ENCODE results near the gene CNTN1. TPM values are rescaled to one million over a fixed set of nuclear protein-coding genes. Genes with fewer than 3 reads are reported as not detected.

Gene CNTN1
- polyA plus RNA-seq, 1 of the 3 experiments (the other 2 are of a cell fraction): 0.13 TPM

DNA sequence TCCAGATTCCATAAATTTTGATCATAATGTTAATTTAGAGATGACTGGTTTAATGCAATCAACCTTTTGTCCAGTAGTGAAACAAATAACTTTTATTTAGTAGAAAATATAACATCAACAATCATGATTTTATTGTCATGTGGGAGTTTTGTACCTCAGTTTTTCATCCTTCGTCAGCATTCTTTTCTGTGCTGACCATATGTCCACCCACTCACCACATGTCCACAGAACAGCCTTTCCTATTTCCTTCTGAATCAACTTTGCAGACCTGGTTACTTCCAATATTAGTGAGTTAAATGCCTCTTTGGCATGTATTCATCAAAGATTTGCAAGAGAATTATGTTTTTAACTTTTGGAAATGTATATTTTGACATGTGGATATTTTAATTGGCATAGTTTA is 36.8 kb upstream of the CNTN1 start (continued):
- TF ChIP-seq USF2 (IDR thresholded peaks at IDR 0.05; ENCODE audit: borderline replicate concordance, low read depth, low read length) (no peak), ELF1 (IDR thresholded peaks at IDR 0.05) (no peak), NFIC (IDR thresholded peaks at IDR 0.05; ENCODE audit: borderline replicate concordance) (no peak), MXI1 (IDR thresholded peaks at IDR 0.05; ENCODE audit: low read depth, low read length) (no peak), FOXJ3 (CRISPR knock-in tag; IDR thresholded peaks at IDR 0.05) (no peak), FOSL2 (IDR thresholded peaks at IDR 0.05; ENCODE audit: borderline replicate concordance, low read depth) (no peak), TEAD4 (IDR thresholded peaks at IDR 0.05; ENCODE audit: borderline replicate concordance, insufficient read depth) (no peak)
- TF ChIP-seq, protein P1, sequence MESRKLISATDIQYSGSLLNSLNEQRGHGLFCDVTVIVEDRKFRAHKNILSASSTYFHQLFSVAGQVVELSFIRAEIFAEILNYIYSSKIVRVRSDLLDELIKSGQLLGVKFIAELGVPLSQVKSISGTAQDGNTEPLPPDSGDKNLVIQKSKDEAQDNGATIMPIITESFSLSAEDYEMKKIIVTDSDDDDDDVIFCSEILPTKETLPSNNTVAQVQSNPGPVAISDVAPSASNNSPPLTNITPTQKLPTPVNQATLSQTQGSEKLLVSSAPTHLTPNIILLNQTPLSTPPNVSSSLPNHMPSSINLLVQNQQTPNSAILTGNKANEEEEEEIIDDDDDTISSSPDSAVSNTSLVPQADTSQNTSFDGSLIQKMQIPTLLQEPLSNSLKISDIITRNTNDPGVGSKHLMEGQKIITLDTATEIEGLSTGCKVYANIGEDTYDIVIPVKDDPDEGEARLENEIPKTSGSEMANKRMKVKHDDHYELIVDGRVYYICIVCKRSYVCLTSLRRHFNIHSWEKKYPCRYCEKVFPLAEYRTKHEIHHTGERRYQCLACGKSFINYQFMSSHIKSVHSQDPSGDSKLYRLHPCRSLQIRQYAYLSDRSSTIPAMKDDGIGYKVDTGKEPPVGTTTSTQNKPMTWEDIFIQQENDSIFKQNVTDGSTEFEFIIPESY (IDR thresholded peaks at IDR 0.05; ENCODE audit: borderline replicate concordance, low read depth): no peak

- Histone ChIP-seq H3K9ac (no peak overlapping the region), H2AFZ (ENCODE audit: low read depth) (no peak overlapping the region), H3K27me3 (ENCODE audit: insufficient read depth) (no peaks in the 10 kb centered on the region), H3K36me3 (replicated peaks in 1 of 2; ENCODE audit: control insufficient read depth in 1 of 2, insufficient read depth in 2 of 2, low read length in 1 of 2) (no peaks in the 10 kb centered on the region), H4K20me1 (ENCODE audit: insufficient read depth) (no peaks in the 10 kb centered on the region), H3F3A (replicated peaks; ENCODE audit: insufficient read depth) (no peaks in the 10 kb centered on the region), H3K27ac (ENCODE audit: low read depth in 2 of 2, low read length in 1 of 2) (no peak overlapping the region), H3K4me2 (no peak overlapping the region), H3K79me2 (ENCODE audit: insufficient read depth) (no peaks in the 10 kb centered on the region), H3K4me1 (ENCODE audit: control insufficient read depth in 1 of 2, insufficient read depth in 2 of 2, low read depth in 1 of 2, low read length in 1 of 2) (no peaks in the 10 kb centered on the region), H3K4me3 (ENCODE audit: low read depth in 2 of 2, low read length in 1 of 2) (no peak overlapping the region), H3K9me2 (no peaks in the 10 kb centered on the region), H3K9me3 (no peaks in the 10 kb centered on the region)
- ChIA-PET CTCF (interaction anchor here (0.7 to 1.0 kb wide), 2 partner anchors 8 to 216 kb away, joined by 3 read pairs; no protein-coding TSS in a partner anchor), POLR2A (no interaction called here)
- no peak for DNase-seq
- WGBS (ENCODE audit: low lambda C conversion rate): 42% methylated on average over 3 of the region's 4 CpGs
- TF ChIP-seq TCF12 (IDR thresholded peaks at IDR 0.05): no peak
- no peak for TF ChIP-seq RFX5 (IDR thresholded peaks at IDR 0.05; ENCODE audit: low read length)
- TF ChIP-seq SIN3A (IDR thresholded peaks at IDR 0.05; ENCODE audit: borderline replicate concordance, low read depth, low read length): no peak
- TF ChIP-seq JUND (IDR thresholded peaks at IDR 0.05): no peak
- TF ChIP-seq FOXJ3 (CRISPR knock-in tag; IDR thresholded peaks at IDR 0.05): no peak
- TF ChIP-seq MEF2A (IDR thresholded peaks at IDR 0.05; ENCODE audit: borderline replicate concordance, low read depth): no peak
- TF ChIP-seq GATA2 (CRISPR knock-in tag; IDR thresholded peaks at IDR 0.05): no peak
- TF ChIP-seq POLR2AphosphoS5 (IDR thresholded peaks at IDR 0.05; ENCODE audit: low read depth, low read length): no peak
- no peak for TF ChIP-seq RCOR1 (IDR thresholded peaks at IDR 0.05; ENCODE audit: low read length)
- TF ChIP-seq, protein P1 (IDR thresholded peaks at IDR 0.05; ENCODE audit: borderline replicate concordance, low read depth): no peak
- TF ChIP-seq ELF1 (IDR thresholded peaks at IDR 0.05): no peak
- no peak for TF ChIP-seq MXI1 (IDR thresholded peaks at IDR 0.05; ENCODE audit: low read depth, low read length)
- no peak for TF ChIP-seq USF2 (IDR thresholded peaks at IDR 0.05; ENCODE audit: borderline replicate concordance, low read depth, low read length)
Measured at GRCh38 chr12:40662366-40662765, 29.9 kb upstream of the CNTN1 start.
